GM19240 (cell line): ENCODE measurements around the gene SHF.

Experiments
- DNase-seq: peaks from one replicate; pipeline ENCODE4 v3.0.0; 2011; ENCODE audit warnings: low spot score; ENCODE audit not compliant: insufficient read length

The SHF gene

GRCh38 chr15:45169608-45170480 lies 17.9 kb downstream of the SHF start:
- no peak for DNase-seq

- DNase-seq: no peak
These were observed 18.8 kb downstream of the SHF start for GRCh38 chr15:45168751-45169551.

GRCh38 chr15:45168286-45168685 lies 19.5 kb downstream of the SHF start:
- DNase-seq: no peak

GRCh38 chr15:45167631-45168205 lies 20.0 kb downstream of the SHF start:
- no peak for DNase-seq

GRCh38 chr15:45166834-45167630 lies 20.7 kb downstream of the SHF start:
- peak; percentile 92 for DNase-seq

DNA sequence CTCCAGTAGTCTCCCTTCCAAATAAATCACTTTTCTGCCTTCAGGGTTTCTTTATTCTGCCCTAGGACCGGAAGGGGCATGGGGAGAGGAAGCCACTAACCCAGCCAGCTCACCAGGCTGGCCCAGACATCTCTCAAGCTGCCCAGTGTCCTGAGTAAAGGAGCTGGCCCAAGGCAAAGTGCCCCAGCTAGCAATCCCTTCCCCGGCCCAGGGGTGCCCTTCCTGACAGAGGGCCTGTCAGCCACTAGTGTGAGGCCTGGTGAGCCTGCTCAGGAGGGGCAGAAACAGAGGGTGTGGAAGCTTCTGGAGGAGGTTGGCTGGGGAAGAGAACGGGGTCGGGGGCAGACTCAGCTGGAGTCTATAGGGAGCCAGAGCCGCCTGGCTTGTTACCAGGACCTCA lies 22.2 kb downstream of the SHF start:
- no peak for DNase-seq

- DNase-seq: no peak
These were observed 22.9 kb downstream of the SHF start for GRCh38 chr15:45164914-45165313.

- DNase-seq: no peak
These were observed 24.3 kb downstream of the SHF start for GRCh38 chr15:45163508-45163856.

- peak; percentile 85 for DNase-seq
These were observed 24.8 kb downstream of the SHF start for GRCh38 chr15:45162771-45163507.

GRCh38 chr15:45161666-45162065 lies 26.1 kb downstream of the SHF start:
- DNase-seq: no peak

DNA sequence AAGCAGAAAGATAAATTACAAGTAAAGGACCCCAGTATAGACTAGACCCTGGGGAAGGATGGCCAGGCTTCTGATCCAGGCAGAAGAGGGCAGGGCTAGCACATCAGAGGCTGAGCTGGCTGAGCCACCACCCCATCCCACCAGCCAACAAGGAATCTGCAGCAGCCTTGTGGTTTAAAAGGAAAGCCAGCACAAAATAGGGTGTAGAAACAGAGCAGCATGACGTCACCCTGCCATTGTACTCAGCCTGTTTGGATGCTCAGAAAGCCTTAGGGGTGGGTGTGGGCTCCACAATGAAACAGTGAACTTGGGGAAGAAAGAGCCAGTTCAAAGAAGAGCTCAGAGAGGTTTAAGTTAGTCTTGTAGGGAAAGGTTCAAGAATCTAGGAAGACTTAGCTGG lies 29.8 kb downstream of the SHF start:
- DNase-seq: no peak

DNA sequence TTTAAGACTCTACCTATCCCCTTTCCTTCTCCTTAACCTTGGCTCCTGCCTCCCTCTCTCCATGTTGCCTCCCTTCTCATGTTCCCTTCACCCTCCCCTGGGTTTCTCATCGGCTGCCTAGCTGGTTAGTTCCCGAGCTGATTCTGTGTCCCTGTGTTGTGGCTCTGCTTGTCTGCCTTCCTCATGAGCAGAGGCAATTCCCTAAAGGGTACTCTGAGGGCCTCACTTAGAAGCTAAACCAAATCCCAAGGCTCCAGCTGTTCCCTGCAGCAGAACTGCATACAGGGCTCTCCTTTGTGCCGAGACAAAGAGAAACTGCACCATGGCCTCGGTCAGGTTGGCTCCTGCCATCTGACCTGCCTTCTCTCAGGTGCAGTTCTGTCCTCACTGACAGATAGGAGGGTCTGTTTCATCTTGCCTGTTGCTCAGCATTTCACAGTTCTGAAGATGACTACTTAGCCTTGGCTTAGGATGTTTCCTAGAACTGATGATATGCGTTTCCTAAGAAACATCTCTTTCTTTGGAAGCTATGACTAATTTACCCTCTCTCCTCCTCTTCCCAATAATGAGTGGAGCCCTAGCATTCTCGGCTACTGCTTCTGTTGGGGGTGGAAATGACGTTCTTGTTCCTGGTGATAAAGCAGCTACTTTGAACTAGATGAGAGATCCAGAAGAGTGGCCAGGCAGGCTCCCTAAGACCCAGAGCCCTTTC lies 30.9 kb downstream of the SHF start:
- DNase-seq: no peak

GRCh38 chr15:45155739-45156138 lies 32.0 kb downstream of the SHF start:
- DNase-seq: no peak

DNA sequence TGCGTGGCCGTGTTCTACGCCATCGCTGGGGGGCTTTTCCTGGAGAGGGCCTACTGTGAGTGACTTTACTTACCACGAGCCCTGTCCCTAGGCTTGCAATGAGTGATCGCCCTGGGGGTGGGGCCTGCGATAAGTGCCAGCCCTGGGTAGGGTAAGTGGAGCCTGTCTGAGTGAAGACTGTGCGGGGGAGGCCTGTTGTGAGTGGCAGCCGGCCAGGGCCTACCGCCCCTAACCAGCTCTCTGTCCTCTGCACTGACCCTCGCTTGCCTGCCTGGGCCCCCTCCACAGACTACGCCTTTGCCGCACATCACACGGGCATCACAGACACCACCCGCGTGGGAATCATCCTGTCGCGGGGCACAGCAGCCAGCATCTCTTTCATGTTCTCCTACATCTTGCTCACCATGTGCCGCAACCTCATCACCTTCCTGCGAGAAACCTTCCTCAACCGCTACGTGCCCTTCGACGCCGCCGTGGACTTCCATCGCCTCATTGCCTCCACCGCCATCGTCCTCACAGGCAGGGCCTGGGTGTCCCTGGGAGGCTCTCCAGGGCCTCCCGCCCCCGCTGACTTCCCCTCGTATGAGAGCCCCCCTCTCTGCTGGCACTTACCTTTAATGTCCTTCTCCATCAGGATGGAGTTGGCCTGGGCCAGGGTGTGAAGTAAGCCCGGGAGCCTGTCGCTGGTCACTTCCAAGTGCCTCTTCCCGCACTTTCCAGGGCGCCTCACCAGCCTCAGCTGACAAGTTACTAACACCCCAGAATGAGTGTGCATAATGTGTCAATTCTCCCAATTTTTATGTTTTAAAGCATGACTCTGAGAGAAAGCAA lies 35.6 kb downstream of the SHF start:
- no peak for DNase-seq

GRCh38 chr15:45150997-45151396 lies 36.8 kb downstream of the SHF start:
- no peak for DNase-seq

DNA sequence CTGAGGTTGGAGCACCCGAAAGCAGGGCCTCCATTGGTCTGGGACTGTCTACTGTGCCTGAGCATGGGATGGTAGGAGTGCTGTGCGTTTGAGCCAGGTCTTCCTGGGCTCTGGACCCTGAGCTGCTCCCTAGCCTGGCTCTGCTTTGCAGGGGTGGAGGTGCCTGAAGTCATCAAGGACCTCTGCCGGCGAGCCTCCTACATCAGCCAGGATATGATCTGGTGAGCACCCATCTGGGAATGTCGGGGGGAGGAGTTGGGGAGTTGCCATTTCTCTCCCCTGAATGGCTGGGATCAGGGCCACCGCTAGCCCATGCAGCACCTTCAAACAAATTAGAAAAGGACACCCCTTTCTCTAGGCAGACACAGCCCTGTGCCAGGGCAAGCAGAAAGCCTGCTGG lies 37.3 kb downstream of the SHF start:
- DNase-seq: no peak

DNA sequence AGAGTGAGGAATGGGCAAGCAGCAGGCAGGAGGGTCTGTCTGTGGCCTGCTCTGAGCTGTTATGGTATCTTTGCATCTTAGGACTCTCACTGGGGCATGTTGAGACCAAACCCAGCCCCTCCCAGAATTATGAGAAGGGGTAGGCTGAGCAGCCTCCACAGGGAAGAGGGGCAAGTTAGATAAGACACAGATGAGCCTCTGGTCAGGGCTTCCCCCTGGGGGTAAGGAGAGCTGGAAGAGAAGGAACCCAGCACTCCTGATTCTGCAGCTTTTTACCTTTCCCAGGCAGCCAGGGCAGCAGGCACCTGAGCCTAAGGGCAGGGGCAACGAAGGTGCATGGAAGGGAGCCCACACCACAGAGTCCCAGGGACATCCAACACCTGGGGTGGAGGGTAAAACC lies 38.7 kb downstream of the SHF start:
- DNase-seq: no peak

- no peak for DNase-seq
These were observed 39.4 kb downstream of the SHF start for GRCh38 chr15:45148076-45149059.
